NCI-H1092 (cell line): ENCODE measurements around the gene OR51Q1.

Experiments used
- DNase-seq: peaks from one replicate; lab custom pipeline; 2025; lab: John Stamatoyannopoulos, UW

Gene OR51Q1, protein sequence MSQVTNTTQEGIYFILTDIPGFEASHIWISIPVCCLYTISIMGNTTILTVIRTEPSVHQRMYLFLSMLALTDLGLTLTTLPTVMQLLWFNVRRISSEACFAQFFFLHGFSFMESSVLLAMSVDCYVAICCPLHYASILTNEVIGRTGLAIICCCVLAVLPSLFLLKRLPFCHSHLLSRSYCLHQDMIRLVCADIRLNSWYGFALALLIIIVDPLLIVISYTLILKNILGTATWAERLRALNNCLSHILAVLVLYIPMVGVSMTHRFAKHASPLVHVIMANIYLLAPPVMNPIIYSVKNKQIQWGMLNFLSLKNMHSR

DNA sequence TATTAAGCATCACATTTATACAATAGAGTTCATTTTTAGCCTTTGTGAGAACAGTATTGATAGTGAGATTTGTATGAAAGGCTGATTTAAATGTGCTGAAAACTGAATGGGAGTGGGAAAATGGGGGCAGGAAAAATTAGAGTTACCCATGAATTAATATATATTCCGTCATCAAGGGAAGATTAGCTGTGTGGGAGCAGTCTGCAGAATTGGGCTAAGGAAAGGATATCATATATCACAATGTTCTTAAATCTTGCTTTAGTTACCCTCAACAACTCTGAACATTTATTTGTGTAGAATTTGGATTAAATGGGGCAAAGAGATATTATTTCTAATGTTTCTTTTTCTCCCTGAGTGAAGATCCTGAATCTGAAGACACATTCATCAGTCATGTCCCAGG lies at the start of gene OR51Q1:
OR51Q1 (plus strand) TSS at position 301 of the 400 bp plus-strand sequence; CDS start at position 391, 90 bp downstream.
- DNase-seq: no peak

DNA sequence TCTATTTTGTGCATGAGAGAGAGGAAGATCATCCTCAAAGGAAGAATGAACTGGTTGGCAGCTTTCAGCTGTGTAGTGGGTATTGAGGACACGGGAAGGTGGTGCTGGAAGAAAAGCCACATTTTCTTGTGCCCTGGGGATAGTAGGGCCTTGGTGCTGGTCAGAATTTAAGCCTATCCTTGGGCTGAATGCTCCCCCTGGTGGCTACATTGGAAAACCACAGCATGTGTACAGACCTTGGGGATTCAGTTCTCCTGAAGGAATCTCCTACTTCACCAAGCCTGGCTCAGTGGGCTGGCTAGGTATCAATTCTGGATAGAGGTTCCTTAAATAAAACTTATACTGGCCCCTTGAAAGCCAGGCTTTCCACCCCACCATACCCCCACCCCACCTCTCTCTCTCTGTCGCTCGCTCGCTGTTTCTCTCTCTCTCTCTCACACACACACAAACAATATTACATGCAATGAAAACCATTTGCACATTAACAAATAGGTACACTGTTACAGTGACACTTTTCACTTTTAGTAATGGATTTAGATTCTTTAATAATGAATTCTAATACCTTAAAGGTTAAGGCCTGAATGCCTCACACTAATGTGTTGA lies 41.1 kb upstream of the OR51Q1 start:
- DNase-seq: peak; percentile 13

DNA sequence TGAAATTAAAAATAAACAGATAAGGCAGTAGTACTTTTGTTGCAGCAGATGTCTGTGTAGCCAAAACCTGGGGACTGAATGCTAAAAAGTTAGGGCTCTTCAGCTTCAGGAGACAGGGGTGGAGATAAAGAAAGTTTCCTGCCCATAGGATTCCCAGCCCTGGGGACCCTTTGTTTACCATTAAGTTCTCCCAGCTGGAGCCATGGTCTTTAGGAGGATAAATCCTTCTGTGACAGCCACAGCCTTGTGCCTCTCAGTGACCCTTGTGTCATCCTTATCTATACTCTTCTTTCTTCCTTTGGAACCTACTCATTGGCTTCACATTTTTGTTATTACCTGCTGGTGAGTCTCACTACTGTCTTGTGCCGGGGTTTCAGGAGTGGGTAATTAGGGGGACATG lies 38.3 kb upstream of the OR51Q1 start, which contains the start of gene OR51M1:
OR51M1 (plus strand) TSS at position 237 of the 400 bp plus-strand sequence. CDS start 5,587 bp downstream, outside the sequence.
- DNase-seq: no peak

DNA sequence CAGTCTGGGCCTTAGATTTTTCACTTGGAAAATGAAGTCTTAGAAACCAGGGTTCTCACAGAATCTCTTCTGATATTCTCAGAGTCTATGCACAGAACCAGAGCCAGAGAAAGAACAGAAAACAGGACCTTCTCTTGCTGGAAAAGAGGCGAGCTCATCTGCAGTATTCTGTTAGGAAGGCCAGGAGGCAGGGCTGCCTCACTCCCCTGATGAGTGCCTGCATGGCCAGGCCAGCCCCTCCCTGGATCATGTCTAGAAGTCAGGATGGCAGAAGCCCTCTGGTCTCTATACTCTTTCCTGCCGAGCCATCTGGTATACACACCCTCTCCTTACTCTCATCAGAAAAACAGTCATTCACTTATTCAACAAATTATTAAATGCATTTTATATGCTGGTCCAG lies 37.6 kb upstream of the OR51Q1 start:
- no peak for DNase-seq

DNA sequence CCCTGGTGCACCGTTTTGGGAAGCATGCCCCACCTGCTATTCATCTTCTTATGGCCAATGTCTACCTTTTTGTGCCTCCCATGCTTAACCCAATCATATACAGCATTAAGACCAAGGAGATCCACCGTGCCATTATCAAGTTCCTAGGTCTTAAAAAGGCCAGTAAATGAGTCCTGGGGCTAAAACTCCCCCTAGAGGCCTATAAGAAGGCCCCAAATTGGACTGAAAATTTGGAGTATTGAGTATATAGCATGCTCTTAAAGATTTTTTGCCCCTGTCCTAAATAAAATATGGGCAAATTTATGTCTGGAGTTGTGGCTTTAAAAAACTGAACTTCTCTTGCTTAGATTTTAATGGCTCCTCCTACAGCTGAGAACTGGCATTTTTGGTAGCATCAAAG lies 31.7 kb upstream of the OR51Q1 start:
- DNase-seq: no peak

DNA sequence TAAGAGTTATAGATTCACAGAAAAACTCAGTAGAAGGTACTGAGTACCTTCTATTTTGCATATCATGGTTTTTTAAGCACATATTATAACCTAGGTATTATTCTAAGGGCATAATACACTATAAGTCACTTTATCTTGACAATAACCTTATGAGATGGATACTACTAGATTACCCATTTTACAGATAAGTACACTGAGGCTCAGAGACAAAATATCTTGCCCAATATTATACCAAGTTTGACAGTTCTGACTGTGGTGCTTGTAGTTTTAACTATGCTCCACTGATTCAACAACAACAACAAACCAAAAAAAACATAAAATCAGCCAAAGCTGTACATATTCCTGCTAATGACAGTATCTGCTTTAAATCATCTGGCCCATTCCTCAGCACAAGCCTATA lies 27.8 kb upstream of the OR51Q1 start:
- DNase-seq: no peak

DNA sequence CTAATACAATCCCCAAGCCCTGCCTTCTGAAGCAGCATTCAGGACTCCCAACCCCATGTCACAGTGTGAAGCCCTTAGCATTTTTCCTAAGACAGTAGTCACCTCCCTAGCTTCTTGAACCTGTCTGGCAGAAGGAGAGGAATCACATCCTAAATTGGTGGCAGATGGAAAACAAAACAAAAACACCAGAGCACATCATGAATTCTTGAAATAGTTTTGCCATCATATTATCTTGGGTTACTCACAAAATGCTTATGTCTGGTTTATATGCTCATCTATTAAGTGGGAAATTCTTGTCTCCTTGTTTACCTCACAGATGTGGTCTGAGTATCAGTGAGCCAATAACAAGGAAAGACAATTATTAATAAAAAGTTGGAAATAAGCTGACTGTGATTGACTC lies 23.0 kb upstream of the OR51Q1 start:
- no peak for DNase-seq

DNA sequence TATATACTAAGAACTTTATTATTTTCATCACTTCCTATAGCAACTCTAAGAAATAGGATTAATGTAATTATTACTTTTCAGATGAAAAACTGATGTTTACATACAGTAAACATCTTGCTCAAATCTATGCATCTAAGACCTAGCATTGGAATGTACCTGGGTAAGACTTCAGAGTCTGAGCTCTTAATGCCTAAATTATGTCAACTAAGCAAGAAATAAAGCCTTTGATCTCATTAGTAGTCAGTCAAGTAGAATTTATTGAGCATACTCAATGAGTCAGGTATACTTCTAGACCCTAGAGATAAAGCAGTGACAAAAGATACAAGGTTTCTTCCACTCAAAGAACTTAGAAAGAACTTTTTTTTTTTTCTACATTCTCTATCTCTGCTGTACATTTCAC lies 16.7 kb upstream of the OR51Q1 start:
- no peak for DNase-seq

DNA sequence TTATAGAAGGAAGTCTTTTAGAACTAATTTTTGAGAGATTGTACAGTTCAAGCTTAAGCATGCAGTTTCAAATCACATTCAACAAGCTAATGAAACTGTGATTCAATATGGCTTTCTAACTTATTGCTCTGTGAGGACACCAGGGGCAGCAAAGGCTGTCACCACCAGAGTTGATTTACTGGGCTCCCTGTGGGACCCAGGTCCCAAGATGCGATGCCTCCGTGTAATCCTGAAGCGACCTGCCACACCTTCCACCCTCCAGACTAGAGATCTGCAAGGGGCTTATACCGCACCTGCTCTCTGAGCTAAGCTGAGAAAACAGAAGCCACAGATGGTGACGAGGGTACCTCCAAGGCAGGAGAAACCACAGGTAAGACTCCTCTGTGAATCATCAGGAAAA lies 918 bp upstream of the OR51Q1 start:
- DNase-seq: no peak

DNA sequence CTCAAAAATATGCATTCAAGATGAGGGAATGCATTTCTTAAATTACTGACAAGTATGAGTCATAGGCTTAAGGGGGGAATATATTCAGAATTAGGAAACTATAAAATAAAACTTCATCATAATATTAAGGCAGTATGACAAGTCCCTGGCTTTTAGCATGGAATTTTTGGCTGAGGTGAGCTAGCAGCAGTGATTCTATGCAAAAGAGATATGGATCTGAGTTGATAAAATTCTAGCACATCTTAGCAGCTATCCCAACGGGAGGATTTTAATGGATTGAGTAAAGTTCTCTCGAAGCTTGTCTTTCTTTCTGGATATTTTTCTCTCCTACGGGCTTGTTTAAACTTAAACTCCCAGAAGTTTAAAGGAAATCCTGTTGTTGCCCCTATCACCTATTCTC lies 1.2 kb downstream of the OR51Q1 start:
- no peak for DNase-seq

DNA sequence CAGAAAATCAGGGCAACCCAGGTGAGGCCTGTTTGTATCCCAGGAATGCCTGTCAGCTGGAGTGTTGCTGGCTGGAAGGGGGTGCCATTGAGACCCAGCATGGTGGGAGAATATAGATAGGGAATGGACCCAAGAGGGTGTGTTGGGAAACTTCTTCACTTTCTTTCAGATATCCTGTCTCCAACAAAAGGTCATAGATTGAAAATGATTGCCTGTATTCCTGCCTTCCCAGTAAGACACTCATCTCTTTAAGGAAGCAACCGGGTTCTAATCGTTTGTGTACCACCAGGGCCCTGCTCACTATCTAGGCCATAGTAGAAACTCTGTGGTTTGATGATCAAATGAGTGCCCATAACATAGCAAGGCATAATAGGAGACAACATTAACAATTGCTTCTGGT lies 19.5 kb downstream of the OR51Q1 start, which contains the start of gene OR51I1:
OR51I1 (minus strand) TSS at position 101 of the 400 bp plus-strand sequence; CDS start at position 101, 0 bp downstream.
- DNase-seq: no peak

DNA sequence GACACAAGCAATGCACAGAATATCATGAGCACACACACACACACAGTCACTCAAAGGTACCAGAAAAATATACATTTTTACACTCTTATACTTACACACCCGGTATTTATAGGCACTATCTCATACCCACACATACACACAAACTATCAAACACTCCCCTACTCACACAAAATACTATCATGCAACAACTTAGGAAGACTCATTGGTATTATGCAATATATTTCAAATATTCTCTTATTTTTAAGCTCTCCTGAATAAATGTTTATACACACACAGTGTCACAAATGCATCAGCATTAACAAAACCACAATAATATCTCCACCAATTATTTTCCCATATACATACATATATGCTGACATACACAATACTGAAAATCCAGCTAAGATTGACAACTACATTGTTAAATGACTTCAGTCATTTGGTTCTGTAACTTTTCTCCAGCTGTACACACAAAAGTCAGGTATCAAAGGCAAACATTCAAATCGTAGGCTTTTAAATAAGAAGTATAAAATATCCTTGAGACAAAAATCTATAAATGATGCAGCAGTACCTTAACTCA lies 22.0 kb downstream of the OR51Q1 start:
- no peak for DNase-seq

DNA sequence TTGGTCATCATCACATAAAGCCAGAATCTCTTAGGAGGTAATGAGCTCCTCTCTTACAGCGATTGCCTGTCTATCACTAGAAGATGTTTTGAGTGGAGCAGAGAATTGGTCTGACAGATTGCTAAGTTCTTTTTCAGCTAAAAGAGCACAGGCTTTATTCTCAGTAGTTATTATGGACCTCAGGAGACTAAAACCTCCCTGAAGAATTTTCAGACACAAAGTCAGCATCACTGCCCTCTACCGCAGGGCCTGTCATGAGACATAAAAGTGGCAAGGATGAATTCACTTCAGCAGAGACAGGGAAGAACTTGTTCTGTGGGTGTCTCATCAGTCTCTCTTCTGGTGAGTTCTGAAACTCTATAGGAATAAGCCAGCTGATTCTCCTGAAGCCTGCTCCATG lies 27.1 kb downstream of the OR51Q1 start, which contains the start of gene OR51I2:
OR51I2 (plus strand) TSS at position 301 of the 400 bp plus-strand sequence. CDS start 4,166 bp downstream, outside the sequence.
- no peak for DNase-seq

DNA sequence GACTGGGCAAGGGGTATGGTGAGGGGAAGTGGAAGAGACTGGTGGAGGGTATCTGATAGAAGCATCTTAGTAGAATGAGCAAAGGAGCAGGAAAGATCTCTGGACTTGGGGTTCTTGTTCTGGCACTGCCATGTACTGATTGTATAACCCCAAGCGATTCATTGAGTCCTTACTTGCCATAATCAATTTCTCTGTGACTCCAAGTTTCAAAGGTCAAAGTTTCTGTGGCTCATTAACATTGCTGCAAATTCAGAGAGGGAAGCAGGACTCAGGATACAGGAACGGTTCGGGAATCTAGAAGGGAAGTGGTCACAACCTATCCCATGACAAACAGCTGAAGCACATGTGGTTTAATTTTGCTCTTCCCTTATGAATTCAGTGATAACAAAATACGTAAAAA lies 27.5 kb downstream of the OR51Q1 start:
- no peak for DNase-seq

DNA sequence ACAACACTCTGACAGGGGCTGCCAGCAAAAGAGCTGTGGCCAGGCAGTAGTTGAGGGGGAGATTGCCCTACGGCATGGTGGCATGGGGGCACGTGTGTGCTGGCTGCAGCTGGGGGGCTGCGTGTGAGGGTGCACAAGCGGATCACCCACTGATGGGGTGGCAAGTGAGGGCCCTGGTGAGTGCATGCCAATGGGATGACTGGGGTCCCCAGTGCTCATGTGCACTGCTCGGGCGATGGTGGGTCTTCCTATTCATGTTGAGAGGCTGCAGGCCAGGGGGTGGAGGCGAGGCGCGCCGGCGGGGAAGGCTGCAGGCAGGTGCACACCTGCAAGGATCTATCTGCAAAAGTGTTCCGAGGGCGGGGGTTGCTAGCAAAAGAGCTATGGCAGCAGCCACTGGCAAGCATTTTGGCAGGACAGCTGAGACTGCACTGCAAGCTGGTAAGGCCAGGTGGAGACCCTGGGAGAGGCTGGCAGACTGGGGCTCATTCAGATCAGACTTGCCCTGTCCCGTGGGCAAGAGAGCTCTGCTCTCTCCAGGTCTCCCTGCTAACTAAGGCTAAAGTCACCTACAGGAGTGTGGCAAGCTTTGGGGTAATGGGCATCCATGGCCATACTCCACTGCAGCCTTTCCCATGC lies 39.2 kb downstream of the OR51Q1 start:
- DNase-seq: no peak

DNA sequence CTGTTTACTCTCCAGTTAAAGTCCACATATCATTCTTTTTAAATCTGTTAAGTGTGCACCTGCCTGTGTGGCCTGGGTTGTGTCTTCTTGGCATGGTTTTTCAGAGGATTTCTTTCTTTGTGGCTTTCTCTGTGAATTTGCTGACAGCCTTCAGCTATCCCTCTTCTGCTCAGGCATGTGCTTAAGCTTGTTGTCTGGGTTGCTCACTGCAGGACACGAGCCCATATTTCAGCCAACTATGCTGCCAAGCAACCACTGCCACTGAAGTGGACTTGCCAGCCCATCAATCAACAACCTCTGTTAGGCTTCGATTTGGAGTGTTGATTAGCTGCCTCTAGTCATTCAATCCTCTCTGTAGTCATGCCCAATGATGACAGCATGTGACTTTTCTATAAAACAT lies 45.6 kb downstream of the OR51Q1 start:
- no peak for DNase-seq
